HG03139 (cell line): ENCODE data around the gene RAB42.
"Not testable (repeated sequence)": the region's sequence is repeated elsewhere in the genome, so short reads cannot be mapped to it uniquely, and the experiment has no call there.

ENCODE experiments used
- ATAC-seq: cut with Tn5 transposase; IDR thresholded peaks from one replicate; pipeline ENCODE4 v1.9.1; 2021; ENCODE audit not compliant: unreplicated experiment

The RAB42 gene, protein sequence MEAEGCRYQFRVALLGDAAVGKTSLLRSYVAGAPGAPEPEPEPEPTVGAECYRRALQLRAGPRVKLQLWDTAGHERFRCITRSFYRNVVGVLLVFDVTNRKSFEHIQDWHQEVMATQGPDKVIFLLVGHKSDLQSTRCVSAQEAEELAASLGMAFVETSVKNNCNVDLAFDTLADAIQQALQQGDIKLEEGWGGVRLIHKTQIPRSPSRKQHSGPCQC

DNA sequence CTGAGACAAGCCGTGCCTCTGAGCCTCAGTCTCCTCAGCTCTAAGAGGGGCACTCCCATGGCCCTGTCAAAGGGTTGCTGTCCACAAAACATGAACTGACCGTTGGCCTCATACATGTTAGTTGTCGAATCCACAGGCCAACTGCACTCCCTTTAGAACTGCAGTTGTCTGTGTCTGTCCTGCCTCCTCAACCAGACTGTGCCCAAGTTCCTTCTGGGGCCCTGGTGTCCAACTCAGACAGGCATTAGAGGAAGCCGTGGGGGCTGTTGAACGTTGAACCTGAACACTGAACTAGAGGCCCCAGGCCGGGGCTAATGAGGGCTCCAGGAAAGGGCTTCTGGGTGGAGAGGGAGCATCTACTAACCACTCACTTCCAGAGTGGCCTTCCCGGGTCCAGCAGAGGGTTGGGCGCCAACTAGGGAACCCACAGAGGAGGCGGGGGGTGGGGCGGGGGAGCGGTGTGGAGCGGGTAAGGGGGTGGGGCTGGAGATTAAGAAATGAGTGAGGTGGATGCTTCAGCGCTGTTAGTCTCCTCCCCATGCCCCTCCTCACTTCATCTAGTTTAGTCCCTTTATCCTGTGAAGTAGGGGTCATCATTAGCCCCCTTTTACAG, at the start of gene RAB42:
Gene RAB42 (plus strand): TSS at position 558 of the 613 bp plus-strand sequence. CDS start 247 bp downstream, outside the sequence.
- ATAC-seq: no peak

DNA sequence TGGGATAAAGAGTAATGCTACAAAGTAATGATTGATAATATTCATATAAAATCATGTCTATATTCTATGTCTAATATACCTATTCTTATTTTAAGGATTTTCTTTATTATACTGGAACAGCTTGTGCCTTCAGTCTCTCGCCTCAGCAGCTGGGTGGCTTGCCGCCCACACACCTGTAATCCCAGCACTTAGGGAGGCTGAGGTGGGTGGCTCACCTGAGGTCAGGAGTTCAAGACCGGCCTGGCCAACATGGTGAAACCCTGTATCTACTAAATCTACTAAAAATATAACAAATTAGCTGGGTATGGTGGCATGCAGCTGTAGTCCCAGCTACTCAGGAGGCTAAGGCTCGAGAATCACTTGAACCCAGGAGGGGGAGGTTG, 46.8 kb upstream of the RAB42 start:
- no peak for ATAC-seq

DNA sequence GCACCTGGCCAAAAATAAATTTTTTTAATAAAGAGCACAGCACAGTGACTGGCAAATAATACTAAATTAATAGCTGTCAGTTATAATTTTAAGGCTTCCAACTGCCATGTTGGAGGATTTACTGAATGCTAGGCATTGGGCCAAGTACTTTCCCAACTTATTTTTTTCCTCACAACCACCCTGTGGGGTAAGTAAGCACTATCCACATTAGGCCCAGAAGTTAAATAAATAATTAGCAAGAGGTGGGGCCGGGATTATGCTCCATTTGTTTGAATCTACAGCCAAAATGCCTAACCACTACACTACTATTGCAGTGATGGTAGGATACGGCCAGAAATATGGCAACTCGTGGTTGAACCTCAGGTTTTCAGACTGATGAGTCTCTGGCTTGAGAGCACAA, 43.7 kb upstream of the RAB42 start:
- ATAC-seq: no peak

DNA sequence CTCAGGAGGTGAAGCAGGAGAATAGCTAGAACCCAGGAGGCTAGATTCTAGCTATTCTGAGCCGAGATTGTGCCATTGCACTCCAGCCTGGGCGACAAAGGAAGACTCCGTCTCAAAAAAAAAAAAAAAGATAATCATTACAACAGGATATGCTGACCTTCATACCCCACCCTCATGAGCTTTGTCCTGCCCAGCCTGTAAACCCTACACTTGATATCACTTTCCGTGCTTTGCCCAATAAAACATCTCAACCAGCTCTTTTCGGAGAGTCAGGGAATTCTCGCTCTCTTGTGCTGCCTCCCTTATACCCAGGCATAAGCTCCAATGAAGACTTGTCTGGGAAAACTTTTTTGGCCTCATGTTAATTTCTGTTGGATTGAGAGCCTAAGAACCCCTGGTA, 40.7 kb upstream of the RAB42 start:
- no peak for ATAC-seq

DNA sequence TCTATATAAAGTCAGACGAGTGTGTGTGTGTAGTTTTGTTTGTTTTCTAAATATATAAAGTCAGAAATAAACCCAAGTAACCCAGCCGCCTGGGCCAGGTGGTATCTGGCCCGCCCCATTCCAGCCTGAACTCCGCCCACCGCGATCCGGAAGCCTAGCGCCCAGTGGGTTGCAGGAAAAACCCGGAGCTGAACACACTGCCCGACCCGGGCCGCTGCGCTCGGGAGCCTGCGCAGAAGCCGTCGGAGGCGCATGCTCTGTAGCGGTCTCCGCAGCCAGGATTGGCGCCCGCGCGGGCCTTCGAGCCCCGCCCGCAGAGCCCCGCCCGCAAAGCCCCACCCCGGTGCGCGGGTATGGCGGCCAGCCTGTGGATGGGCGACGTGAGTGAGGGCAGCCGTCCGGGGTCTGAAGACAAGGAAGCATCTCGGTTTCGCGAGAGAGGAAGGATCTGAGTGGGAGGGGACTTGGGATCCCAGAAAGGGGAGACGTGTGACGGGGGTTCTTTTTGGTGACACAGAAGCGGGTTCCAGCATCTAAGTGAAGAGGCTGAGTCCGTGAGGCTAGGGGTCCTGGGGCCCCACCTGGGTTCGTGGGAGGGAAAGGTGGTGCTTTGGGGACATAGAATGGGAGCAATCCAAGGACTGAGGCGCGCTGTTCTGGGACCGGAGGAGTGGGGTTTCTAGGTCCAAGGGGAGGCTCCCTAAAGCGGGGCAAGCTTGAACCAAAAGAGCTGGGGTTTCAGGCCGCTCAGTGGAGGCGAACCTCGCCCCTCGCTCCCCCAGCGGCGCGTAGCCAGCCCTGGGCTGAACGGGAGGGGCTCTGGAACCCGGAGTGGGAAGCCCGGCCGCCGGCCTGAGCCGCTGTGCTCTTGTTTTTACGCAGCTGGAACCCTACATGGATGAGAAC, 39.1 kb upstream of the RAB42 start, which contains the start of gene TRNAU1AP:
Gene TRNAU1AP (plus strand): TSS at position 328 of the 906 bp plus-strand sequence. CDS start 26 bp downstream, at position 354.
- ATAC-seq: peak; percentile 90

DNA sequence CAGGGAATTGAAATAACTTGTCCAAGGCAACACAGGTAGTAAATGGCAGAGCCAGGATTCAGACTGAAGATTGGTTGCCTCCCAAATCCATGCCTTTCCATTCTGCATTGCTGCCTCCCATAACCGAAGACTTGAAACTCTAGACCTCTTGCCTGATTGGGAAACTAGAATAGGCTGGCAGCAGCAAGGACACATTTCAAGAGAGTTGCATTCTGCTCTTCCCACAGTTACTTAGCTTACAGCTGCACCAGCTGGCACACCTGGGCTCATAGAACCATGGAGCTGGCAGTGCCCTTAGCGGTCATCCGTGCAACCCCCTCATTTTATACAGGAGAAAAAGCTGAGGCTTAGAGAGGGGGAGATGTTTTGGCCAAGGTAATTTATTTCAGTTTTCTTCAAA, 31.2 kb upstream of the RAB42 start:
- ATAC-seq: no peak

DNA sequence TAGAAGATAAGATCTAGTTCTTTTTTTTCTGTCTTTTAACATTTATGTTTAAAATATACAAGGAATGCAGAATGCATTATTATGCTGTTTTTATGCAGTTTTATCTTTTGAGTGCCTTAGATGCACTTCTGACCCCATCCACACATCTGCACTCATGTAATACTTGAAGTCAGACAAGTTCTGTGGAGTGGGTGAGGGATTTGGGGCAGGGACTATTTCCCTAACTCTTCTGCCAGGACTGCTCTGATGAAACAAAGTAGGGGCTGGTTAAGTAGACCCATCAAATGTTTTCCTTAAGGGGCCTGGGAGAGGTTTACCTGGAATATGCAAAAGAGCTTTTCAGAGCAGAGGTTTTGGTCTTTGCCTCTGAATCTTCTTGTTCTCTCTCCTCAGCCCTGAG, 27.8 kb upstream of the RAB42 start:
- ATAC-seq: no peak

DNA sequence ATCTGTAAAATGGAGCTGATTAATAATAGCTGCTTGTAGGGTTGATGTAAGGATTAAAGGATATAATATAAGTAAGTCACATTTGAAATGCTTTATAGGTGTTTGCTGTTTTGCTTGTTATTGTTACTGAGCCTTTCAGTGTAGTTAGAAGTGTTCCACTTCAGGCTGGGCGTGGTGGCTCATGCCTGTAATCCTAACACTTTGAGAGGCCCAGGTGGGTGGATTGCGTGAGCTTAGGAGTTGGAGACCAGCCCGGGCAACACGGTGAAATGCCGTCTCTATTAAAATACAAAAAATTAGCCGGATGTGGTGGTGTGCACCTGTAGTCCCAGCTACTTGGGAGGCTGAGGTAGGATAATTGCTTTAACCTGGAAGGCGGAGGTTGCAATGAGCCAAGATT, 27.0 kb upstream of the RAB42 start:
- no peak for ATAC-seq

DNA sequence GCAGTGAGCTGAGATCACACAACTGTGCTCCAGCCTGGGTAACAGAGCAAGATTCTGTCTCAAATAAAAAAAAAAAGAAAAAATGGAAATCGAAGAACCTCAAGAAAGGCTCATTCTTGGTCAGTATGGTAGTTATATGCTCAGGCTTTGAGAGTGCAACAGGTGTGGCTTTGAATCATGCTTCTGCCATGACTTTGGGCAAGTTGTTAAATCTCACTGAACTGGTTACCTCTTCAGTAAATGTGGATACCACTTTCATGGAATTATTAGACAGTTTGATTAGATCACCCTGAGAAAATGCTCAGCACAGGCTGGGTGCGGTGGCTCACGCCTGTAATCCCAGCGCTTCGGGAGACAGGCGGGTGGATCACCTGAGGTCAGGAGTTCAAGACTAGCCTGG, 26.3 kb upstream of the RAB42 start:
- ATAC-seq: no peak

DNA sequence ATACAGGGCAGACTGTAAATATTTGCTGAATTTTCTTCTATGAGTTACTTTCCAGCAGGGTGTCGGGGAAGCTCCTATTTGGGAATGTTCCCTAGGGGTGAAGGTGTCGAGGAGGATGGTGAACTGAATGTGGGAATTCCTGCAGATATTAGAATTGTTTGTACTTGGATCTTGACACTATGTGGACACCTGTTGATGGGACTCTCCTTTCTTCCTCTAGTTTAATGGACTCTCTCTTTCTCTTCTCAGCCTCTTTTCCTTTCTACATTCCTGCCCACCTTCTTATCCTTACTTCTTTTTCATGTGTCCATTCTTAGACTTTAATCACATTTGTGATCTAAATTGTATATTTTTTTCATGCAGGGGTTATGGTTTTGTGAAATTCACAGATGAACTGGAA, 25.1 kb upstream of the RAB42 start:
- no peak for ATAC-seq

DNA sequence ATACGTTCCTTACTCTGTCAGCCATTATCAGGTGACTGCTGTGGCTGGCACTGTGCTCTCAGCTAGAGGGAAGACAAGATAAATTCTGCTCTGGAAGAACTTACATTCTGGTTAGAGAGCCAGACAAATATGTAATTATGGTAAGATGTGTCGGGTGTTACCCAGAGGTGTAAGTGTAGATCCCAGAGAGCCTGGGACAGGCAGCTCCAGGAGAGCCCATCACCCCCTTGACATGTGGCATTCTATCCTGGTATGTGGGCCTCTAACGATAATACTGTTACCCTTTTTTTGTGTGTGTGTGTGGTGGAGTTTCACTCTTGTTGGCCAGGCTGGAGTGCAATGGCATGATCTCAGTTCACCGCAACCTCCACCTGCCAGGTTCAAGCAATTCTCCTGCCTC, 20.2 kb upstream of the RAB42 start:
- no peak for ATAC-seq

DNA sequence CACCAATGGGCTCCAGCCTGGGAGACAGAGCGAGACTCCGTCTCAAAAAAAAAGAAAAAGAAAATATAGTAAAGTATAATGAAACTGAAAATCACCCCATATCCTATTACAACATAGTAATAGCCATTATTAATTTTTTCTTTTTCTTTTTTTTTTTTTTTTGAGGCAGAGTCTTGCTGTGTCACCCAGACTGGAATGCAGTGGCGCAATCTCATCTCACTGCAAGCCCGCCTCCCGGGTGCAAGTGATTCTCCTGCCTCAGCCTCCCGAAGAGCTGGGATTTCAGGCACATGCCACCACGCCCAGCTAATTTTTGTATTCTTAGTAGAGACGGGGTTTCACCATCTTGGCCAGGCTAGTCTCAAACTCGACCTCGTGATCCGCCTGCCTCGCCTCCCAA, 19.2 kb upstream of the RAB42 start:
- ATAC-seq: not testable (repeated sequence)

DNA sequence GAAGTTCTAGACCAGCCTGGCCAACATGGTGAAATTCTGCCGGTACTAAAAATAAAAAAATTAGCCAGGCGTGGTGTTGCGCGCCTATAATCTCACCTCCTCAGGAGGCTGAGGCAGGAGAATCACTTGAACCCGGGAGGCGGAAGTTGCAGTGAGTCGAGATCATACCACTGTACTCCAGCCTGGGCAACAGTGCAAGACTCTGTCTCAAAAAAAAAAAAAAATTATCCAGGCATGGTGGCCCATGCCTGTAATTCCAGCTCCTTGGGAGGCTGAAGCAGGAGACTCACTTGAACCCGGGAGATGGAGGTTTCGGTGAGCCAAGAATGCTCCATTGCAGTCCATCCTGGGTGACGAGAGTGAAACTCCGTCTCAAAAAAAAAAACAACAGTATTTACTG, 18.5 kb upstream of the RAB42 start:
- ATAC-seq: no peak

DNA sequence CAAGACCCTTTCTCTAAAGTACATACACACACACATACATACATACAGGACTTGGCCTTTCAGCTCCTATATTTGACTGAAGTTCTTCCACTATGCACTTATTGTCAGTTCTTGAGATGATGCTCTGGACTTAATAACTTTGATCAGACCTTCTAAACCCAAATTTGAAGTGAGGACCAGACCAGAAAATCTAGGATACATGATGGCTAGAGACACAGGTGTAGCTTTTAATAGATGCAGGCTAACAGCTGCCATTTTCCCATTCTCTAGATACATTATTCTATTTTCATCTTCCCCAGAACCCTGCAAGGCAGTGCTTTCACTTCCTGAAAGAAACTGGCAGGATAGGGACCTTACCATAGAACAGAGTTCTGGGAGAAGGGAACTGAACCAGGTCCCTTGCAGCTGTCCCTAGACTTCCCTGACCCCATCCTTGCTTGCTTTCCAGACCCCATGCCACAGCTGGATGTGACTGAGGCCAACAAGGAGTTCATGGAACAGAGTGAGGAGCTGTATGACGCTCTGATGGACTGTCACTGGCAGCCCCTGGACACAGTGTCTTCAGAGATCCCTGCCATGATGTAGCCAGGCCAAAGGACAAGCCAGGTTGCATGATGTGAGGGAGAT, 14.9 kb upstream of the RAB42 start:
- ATAC-seq: no peak

DNA sequence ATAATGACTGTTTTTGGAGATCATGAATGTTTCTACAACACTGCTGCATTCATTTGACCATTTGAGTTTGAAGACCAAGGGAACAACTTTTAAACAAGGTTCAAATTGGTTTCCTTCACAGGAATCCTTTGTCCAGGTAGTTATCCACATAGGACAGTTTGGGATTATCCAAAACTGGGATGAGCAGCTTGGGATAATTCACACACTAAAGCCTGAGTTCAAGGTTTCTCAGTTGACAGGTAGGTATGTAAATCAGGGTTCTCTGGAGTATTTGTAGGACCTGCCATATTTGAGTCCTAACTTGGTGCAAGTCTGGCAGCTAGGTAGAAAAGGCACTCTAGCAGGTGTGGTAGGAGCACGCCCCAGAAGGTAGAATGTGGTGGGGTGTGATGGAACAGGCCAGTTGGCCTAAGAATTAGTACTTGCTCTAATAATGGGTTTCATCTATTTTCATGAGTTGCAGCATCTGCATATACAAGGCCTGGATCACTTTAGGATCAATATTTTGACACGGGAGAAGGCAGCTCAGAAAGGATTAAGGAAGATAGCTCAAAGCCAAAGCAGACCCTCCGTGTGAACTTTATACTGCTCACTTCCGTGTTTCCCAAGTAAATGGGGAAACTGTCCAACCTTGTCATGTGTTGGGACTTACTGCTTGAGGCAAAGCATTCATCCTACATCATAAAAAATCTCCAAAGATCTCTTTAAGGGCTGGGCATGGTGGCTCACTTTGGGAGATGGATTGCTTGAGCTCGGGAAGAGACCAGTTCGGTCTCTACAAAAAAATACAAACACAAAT, 14.1 kb upstream of the RAB42 start:
- no peak for ATAC-seq

DNA sequence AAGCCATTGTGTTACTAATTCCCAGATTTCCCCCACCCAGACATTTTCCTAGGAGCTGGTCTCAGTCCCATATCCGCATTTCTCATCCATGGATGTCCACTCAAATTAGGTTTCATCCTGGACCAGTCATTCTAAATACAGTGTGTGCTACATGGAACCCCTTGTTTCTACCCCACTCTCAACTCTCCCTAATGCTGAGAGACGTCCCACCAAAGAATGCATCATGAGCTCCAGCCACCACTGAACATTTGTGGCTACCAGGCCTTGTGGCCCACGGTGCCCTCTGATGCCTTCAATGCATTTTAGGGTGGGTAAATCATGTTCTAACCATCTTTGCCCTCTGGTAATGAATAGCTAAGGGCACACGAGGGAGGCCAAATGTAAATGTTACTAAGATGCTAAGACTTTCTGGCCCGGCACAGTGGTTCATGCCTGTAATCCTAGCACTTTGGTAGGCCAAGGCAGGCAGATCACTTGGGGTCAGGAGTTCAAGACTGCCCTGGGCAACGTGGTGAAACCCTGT, 13.3 kb upstream of the RAB42 start:
- ATAC-seq: no peak

DNA sequence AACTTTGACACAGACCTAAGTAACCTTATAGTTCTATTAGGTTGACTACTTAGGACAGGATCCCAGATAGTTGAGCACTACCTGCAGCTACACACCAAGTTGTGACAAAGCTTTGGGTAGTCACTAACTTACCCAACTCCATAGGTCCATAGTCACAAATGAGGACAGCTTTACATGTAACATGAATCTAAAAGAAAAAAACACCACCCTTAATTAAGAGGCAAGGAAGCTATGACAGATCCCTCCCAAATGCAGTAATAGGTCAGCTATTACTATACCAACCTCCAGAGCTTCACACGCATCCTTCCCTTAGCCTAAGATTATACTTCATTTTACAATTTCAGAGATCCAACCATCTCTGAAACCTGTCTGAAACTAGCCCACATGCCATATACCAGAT, 12.7 kb upstream of the RAB42 start:
- ATAC-seq: no peak

DNA sequence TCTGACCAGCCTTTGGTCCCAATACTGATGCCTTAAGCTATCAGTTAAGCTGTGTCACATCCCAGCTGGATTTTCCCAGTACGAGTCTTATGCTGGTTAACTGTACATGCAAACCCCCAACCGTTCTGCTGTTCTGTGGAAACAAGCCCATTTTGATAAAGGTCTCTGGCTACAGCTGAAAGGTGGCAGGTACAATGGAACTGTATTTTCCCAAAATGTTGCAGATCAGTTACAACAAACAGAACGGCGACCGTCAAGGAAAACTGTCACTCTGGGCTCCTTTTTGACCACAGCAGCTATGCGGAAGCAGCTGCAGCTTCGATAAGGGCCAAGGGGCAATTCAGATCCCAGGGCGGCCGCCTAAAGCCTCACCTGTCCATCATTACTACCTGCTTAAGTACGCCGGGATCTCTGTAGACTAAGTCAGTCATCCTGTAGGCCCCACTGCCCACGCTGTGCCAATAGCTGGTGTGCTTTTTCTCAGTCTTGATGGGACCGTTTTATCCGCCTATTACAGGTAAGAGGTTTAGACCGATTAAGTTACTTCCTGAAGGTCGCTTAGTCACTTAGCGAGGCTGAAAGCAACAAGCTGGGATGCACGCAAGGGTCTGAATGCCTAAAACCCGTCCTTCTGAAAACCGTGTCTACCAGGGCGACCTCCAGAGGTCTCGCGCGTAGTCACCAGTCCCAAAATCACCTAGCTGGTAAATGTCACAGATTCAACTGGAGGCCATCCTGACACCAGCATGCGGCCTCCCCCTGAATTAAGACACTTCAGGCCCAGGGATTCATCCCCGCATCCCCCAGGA, 11.1 kb upstream of the RAB42 start:
- peak; percentile 5 for ATAC-seq

DNA sequence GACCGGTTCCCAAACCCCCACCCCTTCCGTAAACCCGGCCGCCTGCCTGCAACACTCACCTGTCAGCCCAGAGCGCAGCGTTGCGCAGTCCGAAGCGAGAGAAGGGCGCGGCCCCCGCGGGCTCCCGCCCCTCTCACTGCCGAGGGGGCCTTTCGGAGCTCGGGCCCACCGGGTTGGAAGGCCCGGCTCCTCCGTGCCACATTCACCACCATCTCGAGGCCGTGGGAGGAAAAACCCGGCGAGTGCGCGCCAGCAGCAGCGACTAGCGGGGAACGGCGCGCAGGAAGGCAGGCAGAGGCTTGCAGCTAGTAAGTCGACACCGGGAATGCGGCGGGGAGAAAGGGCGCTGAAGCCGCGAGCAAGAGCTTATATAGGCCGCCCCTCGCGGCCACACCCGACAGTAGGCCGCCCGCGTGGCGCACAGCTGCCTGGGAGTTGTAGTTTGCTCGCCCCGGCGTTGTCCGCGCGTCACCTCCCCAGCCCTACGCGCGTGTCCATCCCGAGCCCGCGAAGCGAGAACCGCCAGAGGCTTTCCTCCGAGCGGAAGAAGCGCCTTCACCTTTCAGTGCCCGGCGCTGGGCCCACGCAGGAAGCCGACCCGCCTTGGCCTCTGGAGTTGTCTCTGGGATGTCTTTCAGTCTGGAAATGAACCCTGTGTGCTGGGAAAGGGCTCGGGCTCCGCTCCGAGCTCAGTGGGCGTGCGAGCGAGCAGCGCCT, 10.4 kb upstream of the RAB42 start:
- ATAC-seq: peak; percentile 80
